HepG2 (cell line): Measurements from ENCODE around the gene SLC34A3. TPM values are rescaled to one million over a fixed set of nuclear protein-coding genes. Genes with fewer than 3 reads are reported as not detected.

ENCODE experiments used
- AKNA ChIP-seq: sonication (generic); formaldehyde crosslinking; IDR thresholded peaks from 2 replicates; pipeline ENCODE4 v1.4.0; 2020; ENCODE audit warnings: missing genetic modification reagents, borderline replicate concordance
- ARHGAP35 ChIP-seq: sonication (generic); formaldehyde crosslinking; IDR thresholded peaks from 2 replicates; pipeline ENCODE4 v1.9.0; 2022; ENCODE audit warnings: mild to moderate bottlenecking, inconsistent platforms, moderate library complexity, missing genetic modification reagents, borderline replicate concordance
- MAZ ChIP-seq, 2 experiments: sonication (generic) in 1 of 2; formaldehyde crosslinking in 1 of 2; IDR thresholded peaks; 2 replicates each; pipeline versions ENCODE4 v1.5.0 to v1.6.1; 2012 to 2020; ENCODE audit warnings: low read depth in 2 of 2, mild to moderate bottlenecking in 2 of 2, borderline replicate concordance in 1 of 2, improper control_type of control experiment in 1 of 2, low read length in 1 of 2, missing genetic modification reagents in 1 of 2, moderate library complexity in 1 of 2
- MTF1 ChIP-seq: sonication (generic); formaldehyde crosslinking; IDR thresholded peaks from 2 replicates; pipeline ENCODE4 v1.5.0; 2020; ENCODE audit warnings: missing genetic modification reagents
- PHF8 ChIP-seq: sonication (generic); formaldehyde crosslinking; IDR thresholded peaks from 2 replicates; pipeline ENCODE4 v1.5.0; 2020; ENCODE audit warnings: missing genetic modification reagents
- polyA plus RNA-seq, 8 experiments: library from polyadenylated mRNA; depleted of rRNA in 3 of 8; stranded (reverse) in 7 of 8; unstranded in 1 of 8; fragments of >200 nt; fragmentation: Illumina TruSeq in 4 of 8; extraction: Trizol in 4 of 8; gene quantifications; 2 replicates each; pipeline versions ENCODE4 v1.2.1 to v1.2.3, GENCODE V29; 2011 to 2016; ENCODE audit warnings: low read depth in 4 of 8, missing spikeins in 1 of 8, mixed read lengths in 1 of 8; ENCODE audit not compliant: insufficient read depth in 1 of 8
- total RNA-seq, 5 experiments: library from RNA; depleted of rRNA; stranded (reverse); fragments of >200 nt; fragmentation: Illumina TruSeq; extraction: Trizol; gene quantifications; 2 replicates each; pipeline ENCODE4 v1.2.3, GENCODE V29; 2016; ENCODE audit warnings: low read depth in 1 of 5

The SLC34A3 gene
- total and polyA plus RNA-seq, 2 of the 13 experiments (the other 11 are each of a cell fraction or from before 2014, with no cell fraction given) = 0.07 to 1.0 TPM

GRCh38 chr9:137225699-137226331, 4.9 kb upstream of the SLC34A3 start (continued):
- no peak for TF ChIP-seq MTF1 (CRISPR knock-in tag)
- no peak for TF ChIP-seq ARHGAP35
- no peak for TF ChIP-seq AKNA (CRISPR knock-in tag)
- TF ChIP-seq PHF8 (CRISPR knock-in tag) = peak; percentile 2; the same call in 1 of the 2 replicates
- no peak for TF ChIP-seq MAZ (IDR thresholded peaks at IDR 0.05; ENCODE audit: borderline replicate concordance, low read depth, low read length)
- 0 out of 2 replicates have a peak, but pooled peaks have one; percentile 31 for TF ChIP-seq MAZ (CRISPR knock-in tag; IDR thresholded peaks at IDR 0.05; ENCODE audit: low read depth)
- TF ChIP-seq, all 625 proteins: peak for 9
